Gastroesophageal sphincter (tissue), 4 donors: ENCODE data around the gene ERC1. TPM values are rescaled to one million over a fixed set of nuclear protein-coding genes. Genes with fewer than 3 reads are reported as not detected.
A peak's percentile ranks its signal among the peaks of the same experiment; 100 is the strongest.

ENCODE experiments used
- ATAC-seq: fragments of 150-250 bp; one replicate; pipeline ENCODE4 v1.9.1; 2016; ENCODE audit warnings: mild to moderate bottlenecking, moderate library complexity
- H3K27ac ChIP-seq, 4 donors: fragments of 200-600 bp; sonication (generic) in 3 of 4; 1 replicate in 3 of 4; 2 replicates in 1 of 4; pipeline ENCODE4 v1.5.1; 2016 to 2019
- H3K27me3 ChIP-seq: fragments of 200-600 bp; sonication (generic); one replicate; pipeline ENCODE4 v1.5.1; 2019
- H3K36me3 ChIP-seq, 2 donors: fragments of 200-600 bp; sonication (generic); one replicate each; pipeline ENCODE4 v1.5.1; 2019; ENCODE audit warnings: control low read depth in 1 of 2
- H3K4me1 ChIP-seq, 3 donors: fragments of 200-600 bp; sonication (generic); 1 replicate in 2 of 3; 2 replicates in 1 of 3; pipeline ENCODE4 v1.5.1; 2016 to 2019; ENCODE audit warnings: control low read depth in 2 of 3
- H3K4me3 ChIP-seq, 2 donors: fragments of 200-600 bp; sonication (generic); one replicate each; pipeline ENCODE4 v1.5.1; 2019; ENCODE audit warnings: mild to moderate bottlenecking in 1 of 2, moderate library complexity in 1 of 2
- H3K9me3 ChIP-seq, 3 donors: fragments of 200-600 bp; sonication (generic); one replicate each; pipeline ENCODE4 v1.5.1; 2017 to 2019; ENCODE audit warnings: control low read depth in 2 of 3
- EP300 ChIP-seq: sonication (generic); formaldehyde crosslinking; IDR thresholded peaks from one replicate; pipeline ENCODE4 v1.6.1; 2017; ENCODE audit warnings: antibody characterized with exemption, mild to moderate bottlenecking
- POLR2A ChIP-seq, 2 donors: fragments of 450-650 bp; IDR thresholded peaks; one replicate each; pipeline ENCODE4 v1.6.1; 2017; ENCODE audit warnings: antibody characterized with exemption in 2 of 2, mild to moderate bottlenecking in 2 of 2, moderate library complexity in 1 of 2
- POLR2AphosphoS5 ChIP-seq: sonication (generic); formaldehyde crosslinking; IDR thresholded peaks from one replicate; pipeline ENCODE4 v1.6.1; 2017; ENCODE audit warnings: antibody characterized with exemption
- WGBS, 2 donors: methylation state at CpG; one replicate each; pipeline ENCODE4 v1.1.5; 2018; ENCODE audit warnings: low coverage in 1 of 2; 5-methylcytosine and 5-hydroxymethylcytosine counted together
- total RNA-seq, 4 donors: library from RNA; depleted of rRNA; stranded (reverse); fragments of >200 nt; gene quantifications; one replicate each; pipeline ENCODE4 v1.1.0, GENCODE V29; 2016
- TF ChIP-seq, protein P1 (sequence below), 4 experiments: fragments of 200-600 bp in 2 of 4; fragments of 450-650 bp in 2 of 4; sonication (generic) in 1 of 4; IDR thresholded peaks; one replicate each; pipeline ENCODE4 v1.5.1; 2017 to 2019; ENCODE audit warnings: antibody characterized with exemption in 4 of 4, mild to moderate bottlenecking in 2 of 4, moderate library complexity in 2 of 4

ERC1 gene
- total RNA-seq, 4 donors from 2014 or later: 38.3 to 80.2 (median 58.4) TPM

DNA sequence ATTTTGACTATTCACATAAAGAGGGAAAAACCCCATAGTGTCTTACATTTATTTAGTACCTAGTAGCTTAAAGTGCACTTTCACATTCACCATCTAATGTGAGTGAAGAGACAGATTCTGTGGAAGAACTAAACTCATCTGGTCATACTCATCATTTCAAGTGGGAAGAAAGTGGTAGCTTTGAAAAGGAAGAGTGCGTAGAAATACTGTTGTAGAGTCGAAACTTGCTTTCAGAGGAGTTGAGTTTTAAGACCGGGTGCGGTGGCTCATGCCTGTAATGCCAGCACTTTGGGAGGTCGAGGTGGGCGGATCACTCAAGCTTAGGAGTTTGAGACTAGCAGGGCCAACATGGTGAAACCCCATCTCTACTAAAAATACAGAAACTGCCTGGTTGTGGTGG lies 222.2 kb downstream of the ERC1 start:
- Histone ChIP-seq H3K27ac (no peak overlapping the region), H3K4me3 (no peak overlapping the region), H3K9me3 (no peaks in the 10 kb centered on the region), H3K27me3 (no peaks in the 10 kb centered on the region), H3K4me1 (peaks cover 9 to 21% (median 16%) of the 10 kb centered on the region in 3 donors), H3K36me3 (no peaks in the 10 kb centered on the region)
- TF ChIP-seq EP300: no peak
- TF ChIP-seq POLR2AphosphoS5: no peak
- TF ChIP-seq POLR2A (IDR thresholded peaks at IDR 0.05): no peak
- ATAC-seq: no peak
- 91% methylated on average over 6 of the region's 6 CpGs; no CpG with 5 or more reads in 1 of the 2 donors for WGBS, 2 donors

DNA sequence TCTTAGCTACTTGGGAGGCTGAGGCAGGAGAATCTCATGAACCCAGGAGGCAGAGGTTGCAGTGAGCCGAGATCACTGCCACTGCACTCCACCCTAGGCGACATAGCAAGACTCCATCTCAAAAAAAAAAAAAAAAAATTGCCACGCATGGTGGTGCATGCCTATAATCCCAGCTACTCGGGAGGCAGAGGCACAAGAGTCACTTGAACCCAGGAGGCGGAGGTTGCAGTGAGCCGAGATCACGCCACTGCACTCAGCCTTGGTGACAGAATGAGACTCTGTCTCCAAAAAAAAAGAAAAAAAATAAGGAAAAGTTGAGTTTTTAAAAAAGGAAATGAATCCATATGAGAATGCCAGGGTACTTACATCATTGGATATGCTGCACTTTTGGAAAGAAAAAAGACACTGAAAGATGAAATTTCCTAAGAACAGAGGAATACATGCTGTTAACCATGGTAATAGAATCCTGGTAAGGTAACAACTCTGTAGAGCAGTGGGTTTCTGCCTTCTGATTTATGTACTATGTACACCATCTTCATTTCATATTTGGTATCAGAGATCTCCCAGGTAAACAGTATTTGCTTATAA lies 222.7 kb downstream of the ERC1 start:
- 72 to 93% methylated on average over 2 to 7 of the region's 7 CpGs for WGBS, 2 donors
- no peaks in the 10 kb centered on the region for H3K9me3 ChIP-seq

DNA sequence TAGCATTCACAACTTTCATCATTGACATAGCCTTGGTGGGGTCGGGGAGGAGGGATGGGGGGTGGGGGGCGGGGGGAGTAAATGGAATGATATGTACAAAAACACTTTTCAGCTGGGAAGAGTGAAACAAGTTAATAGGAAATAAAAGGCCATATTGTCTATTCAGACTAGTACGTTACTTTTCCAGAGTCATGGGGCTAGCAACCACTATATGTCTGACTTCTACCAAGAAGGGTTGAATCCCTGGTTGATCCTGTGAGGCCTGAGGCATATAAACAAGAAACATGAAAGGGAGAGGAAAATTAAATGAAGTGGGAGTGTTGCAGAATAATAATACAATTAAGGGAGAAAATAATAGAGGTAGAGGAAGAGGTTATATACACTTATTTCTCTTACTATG lies 225.5 kb downstream of the ERC1 start:
- H3K4me1 ChIP-seq: peaks cover 9 to 46% (median 18%) of the 10 kb centered on the region in 3 donors
- ATAC-seq: no peak
- no peaks in the 10 kb centered on the region for H3K36me3 ChIP-seq
- TF ChIP-seq POLR2A (IDR thresholded peaks at IDR 0.05): no peak
- TF ChIP-seq EP300: no peak
- no peak for TF ChIP-seq POLR2AphosphoS5
- TF ChIP-seq, protein P1, sequence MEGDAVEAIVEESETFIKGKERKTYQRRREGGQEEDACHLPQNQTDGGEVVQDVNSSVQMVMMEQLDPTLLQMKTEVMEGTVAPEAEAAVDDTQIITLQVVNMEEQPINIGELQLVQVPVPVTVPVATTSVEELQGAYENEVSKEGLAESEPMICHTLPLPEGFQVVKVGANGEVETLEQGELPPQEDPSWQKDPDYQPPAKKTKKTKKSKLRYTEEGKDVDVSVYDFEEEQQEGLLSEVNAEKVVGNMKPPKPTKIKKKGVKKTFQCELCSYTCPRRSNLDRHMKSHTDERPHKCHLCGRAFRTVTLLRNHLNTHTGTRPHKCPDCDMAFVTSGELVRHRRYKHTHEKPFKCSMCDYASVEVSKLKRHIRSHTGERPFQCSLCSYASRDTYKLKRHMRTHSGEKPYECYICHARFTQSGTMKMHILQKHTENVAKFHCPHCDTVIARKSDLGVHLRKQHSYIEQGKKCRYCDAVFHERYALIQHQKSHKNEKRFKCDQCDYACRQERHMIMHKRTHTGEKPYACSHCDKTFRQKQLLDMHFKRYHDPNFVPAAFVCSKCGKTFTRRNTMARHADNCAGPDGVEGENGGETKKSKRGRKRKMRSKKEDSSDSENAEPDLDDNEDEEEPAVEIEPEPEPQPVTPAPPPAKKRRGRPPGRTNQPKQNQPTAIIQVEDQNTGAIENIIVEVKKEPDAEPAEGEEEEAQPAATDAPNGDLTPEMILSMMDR (IDR thresholded peaks at IDR 0.05): no peak
- peak overlapping the region in 3 of 4 donors; percentile 36 to 58 (median 43) for H3K27ac ChIP-seq
- H3K4me3 ChIP-seq: no peak overlapping the region
- no peaks in the 10 kb centered on the region for H3K27me3 ChIP-seq
- 61 to 76% methylated on average over 2 of the region's 3 CpGs for WGBS, 2 donors
- H3K9me3 ChIP-seq: no peaks in the 10 kb centered on the region

More for the DNA sequence above, 222.7 kb downstream of the ERC1 start:
- H3K4me1 ChIP-seq: peaks cover 9 to 26% (median 16%) of the 10 kb centered on the region in 3 donors
- no peak overlapping the region for H3K4me3 ChIP-seq
- no peak for ATAC-seq
- H3K27ac ChIP-seq: no peak overlapping the region
- H3K27me3 ChIP-seq: no peaks in the 10 kb centered on the region
- H3K36me3 ChIP-seq: no peaks in the 10 kb centered on the region
- TF ChIP-seq EP300: no peak
- TF ChIP-seq POLR2A (IDR thresholded peaks at IDR 0.05): no peak
- TF ChIP-seq POLR2AphosphoS5: no peak
- TF ChIP-seq, protein P1 (IDR thresholded peaks at IDR 0.05): no peak

DNA sequence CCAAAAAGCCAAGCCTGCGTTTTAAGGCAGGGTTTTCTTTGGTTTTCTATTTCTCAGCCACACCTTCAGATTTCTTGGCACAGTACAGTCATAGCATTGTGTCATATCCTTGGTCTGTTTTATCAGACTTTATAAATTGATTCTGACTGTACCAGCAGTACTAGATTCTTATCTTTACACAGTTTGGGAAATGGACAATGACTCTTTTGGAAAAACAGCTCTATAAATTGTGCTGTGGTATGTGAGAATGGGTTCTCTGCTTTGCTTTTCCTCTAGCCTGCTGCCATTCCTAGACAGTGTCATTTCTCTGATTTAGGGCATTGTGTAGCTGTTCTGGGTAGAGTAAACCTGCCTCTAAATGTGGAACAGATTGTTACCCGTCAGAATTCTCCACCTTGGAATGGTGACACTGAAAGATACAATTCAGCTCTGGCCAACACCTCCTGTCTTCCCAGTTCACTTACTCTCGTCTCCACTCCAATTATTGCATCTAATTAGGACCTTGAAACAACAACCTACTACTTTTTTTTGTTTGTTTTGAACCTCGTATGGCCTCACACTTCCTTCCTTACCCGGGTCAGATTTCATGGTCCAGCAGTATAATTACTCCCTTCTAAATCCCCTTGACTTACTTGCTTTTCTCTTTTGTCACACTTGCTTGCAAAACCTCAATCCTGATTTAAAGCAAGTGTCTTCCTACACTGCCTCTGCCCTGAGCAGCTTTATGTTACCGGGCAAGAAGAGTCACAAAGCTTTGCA lies 226.3 kb downstream of the ERC1 start:
- WGBS, 2 donors: 25 to 26% methylated on average over 5 to 6 of the region's 6 CpGs
- H3K4me3 ChIP-seq: no peak overlapping the region
- no peaks in the 10 kb centered on the region for H3K9me3 ChIP-seq
- peak; percentile 86 for ATAC-seq
- peaks cover 9 to 46% (median 18%) of the 10 kb centered on the region in 3 donors for H3K4me1 ChIP-seq
- no peaks in the 10 kb centered on the region for H3K36me3 ChIP-seq
- no peak for TF ChIP-seq POLR2A (IDR thresholded peaks at IDR 0.05)
- peak; percentile 51 for TF ChIP-seq POLR2AphosphoS5
- TF ChIP-seq, protein P1 (IDR thresholded peaks at IDR 0.05): no peak
- peak overlapping the region; percentile 36 to 58 (median 43) for H3K27ac ChIP-seq
- H3K27me3 ChIP-seq: no peaks in the 10 kb centered on the region

DNA sequence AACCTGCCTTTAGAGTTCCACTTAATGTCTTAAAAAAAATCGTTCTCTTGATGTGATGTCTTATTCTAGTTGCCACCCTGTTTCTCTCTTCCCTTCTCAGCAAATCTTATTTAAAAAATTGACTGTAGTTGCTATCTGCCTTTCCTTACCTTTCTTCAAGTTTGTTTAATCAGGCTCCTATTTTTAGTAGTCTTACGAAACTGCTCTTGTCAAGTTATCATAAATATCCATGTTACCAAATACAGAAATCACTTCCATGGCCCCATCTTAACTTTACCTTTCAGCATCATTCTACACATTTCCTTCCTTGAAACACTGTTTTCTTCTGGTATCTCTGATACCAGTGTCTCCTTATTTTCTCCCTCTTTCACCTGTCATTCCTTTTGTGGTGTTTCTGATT lies 227.3 kb downstream of the ERC1 start:
- WGBS, 2 donors: 18 to 43% methylated on average over 2 of the region's 2 CpGs
- no peak overlapping the region for H3K4me3 ChIP-seq
- H3K27ac ChIP-seq: peak overlapping the region in 3 of 4 donors; percentile 36 to 58 (median 43)
- H3K9me3 ChIP-seq: no peaks in the 10 kb centered on the region
- peaks cover 9 to 46% (median 18%) of the 10 kb centered on the region in 3 donors for H3K4me1 ChIP-seq
- no peaks in the 10 kb centered on the region for H3K36me3 ChIP-seq
- H3K27me3 ChIP-seq: no peaks in the 10 kb centered on the region
- TF ChIP-seq, protein P1 (IDR thresholded peaks at IDR 0.05): no peak
- TF ChIP-seq EP300 (no peak), POLR2A (IDR thresholded peaks at IDR 0.05) (no peak), POLR2AphosphoS5 (no peak)
- no peak for ATAC-seq
